Measurements from ENCODE around the gene TLE6.

Gene TLE6

GRCh38 chr19:3041761-3042620, 64.6 kb downstream of the TLE6 start:
- H3K4me3 ChIP-seq = peak overlapping the region; percentile 49
- H3K27ac ChIP-seq = peak overlapping the region; percentile 87
- H3K27me3 ChIP-seq = no peaks in the 10 kb centered on the region
- no peaks in the 10 kb centered on the region for H4K20me1 ChIP-seq
- no peak for TF ChIP-seq Cebpa-rat (IDR thresholded peaks at IDR 0.05)
- H3K9me3 ChIP-seq = no peaks in the 10 kb centered on the region
- H3K4me1 ChIP-seq = peaks cover 69% of the 10 kb centered on the region
- H3K36me3 ChIP-seq = no peaks in the 10 kb centered on the region
- H3K9ac ChIP-seq = peak overlapping the region; percentile 74
- peak overlapping the region; percentile 89 for H3K4me2 ChIP-seq

GRCh38 chr19:3042621-3043267, 65.4 kb downstream of the TLE6 start:
- TF ChIP-seq Cebpa-rat (IDR thresholded peaks at IDR 0.05) = no peak
- peak overlapping the region; percentile 65 for H3K9ac ChIP-seq
- no peaks in the 10 kb centered on the region for H3K27me3 ChIP-seq
- peak overlapping the region; percentile 89 for H3K4me2 ChIP-seq
- H4K20me1 ChIP-seq = no peaks in the 10 kb centered on the region
- H3K4me1 ChIP-seq = peaks cover 74% of the 10 kb centered on the region
- no peaks in the 10 kb centered on the region for H3K9me3 ChIP-seq
- H3K27ac ChIP-seq = peak overlapping the region; percentile 77
- no peaks in the 10 kb centered on the region for H3K36me3 ChIP-seq
- peak overlapping the region; percentile 44 for H3K4me3 ChIP-seq
